Gastrocnemius medialis (tissue), 4 donors: ENCODE results near the gene HOXD8.

Experiments used
- CTCF ChIP-seq, 5 experiments: fragments of 450-650 bp in 3 of 5; fragments of 200-600 bp in 2 of 5; sonication (generic) in 2 of 5; IDR thresholded peaks in 4 of 5; conservative IDR thresholded peaks in 1 of 5; 1 replicate in 4 of 5; 2 replicates in 1 of 5; pipeline ENCODE4 v1.5.1; 2016 to 2019; ENCODE audit warnings: antibody characterized with exemption in 5 of 5, mild to moderate bottlenecking in 3 of 5, moderate library complexity in 3 of 5
- POLR2A ChIP-seq, 2 donors: fragments of 450-650 bp; IDR thresholded peaks; one replicate each; pipeline ENCODE4 v1.6.1; 2017; ENCODE audit warnings: antibody characterized with exemption in 2 of 2, mild to moderate bottlenecking in 2 of 2, moderate library complexity in 2 of 2

DNA sequence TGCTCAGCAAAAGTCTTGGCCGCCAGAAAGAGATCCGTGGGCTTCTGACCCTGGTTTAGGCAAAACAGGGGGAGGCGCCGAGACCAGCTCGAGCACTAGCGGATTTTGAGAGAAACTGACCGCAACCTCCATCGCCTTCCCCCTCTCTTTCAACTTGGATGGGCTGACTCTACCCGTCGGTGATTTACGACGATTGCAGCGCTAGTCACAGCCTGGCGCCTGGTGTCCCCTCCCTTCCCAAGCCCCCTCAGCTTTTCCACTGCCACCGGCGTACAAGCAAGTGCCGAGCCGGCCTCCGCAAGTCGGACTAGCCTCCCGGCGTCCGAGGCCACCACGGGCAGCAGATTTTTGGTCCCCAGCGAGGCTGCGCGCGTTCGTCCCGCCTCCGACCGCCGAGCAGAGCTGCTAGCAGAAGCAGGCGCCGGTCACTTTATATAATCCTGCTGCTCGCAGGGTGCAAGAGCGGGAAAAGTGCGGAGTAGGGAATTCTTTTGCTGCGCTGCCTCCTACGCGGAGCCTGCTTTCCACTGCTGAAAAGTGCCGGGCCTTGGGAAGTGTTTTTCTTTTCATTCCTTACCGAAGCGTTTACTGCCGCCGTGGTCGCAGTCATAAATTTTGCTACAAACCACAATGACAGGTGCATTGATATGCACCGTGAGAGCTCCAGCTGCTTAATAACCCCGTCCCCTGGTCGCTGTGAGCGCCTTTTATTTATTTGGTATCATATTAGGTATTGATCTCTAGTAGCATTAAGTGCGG is 35.3 kb downstream of the HOXD8 start:
- TF ChIP-seq CTCF (IDR thresholded peaks at IDR 0.05 in 4 of 5, conservative IDR thresholded peaks at IDR 0.05 in 1 of 5) (no peak), POLR2A (IDR thresholded peaks at IDR 0.05) (no peak)
